Measurements from ENCODE around the gene TEX2.

The TEX2 gene, protein sequence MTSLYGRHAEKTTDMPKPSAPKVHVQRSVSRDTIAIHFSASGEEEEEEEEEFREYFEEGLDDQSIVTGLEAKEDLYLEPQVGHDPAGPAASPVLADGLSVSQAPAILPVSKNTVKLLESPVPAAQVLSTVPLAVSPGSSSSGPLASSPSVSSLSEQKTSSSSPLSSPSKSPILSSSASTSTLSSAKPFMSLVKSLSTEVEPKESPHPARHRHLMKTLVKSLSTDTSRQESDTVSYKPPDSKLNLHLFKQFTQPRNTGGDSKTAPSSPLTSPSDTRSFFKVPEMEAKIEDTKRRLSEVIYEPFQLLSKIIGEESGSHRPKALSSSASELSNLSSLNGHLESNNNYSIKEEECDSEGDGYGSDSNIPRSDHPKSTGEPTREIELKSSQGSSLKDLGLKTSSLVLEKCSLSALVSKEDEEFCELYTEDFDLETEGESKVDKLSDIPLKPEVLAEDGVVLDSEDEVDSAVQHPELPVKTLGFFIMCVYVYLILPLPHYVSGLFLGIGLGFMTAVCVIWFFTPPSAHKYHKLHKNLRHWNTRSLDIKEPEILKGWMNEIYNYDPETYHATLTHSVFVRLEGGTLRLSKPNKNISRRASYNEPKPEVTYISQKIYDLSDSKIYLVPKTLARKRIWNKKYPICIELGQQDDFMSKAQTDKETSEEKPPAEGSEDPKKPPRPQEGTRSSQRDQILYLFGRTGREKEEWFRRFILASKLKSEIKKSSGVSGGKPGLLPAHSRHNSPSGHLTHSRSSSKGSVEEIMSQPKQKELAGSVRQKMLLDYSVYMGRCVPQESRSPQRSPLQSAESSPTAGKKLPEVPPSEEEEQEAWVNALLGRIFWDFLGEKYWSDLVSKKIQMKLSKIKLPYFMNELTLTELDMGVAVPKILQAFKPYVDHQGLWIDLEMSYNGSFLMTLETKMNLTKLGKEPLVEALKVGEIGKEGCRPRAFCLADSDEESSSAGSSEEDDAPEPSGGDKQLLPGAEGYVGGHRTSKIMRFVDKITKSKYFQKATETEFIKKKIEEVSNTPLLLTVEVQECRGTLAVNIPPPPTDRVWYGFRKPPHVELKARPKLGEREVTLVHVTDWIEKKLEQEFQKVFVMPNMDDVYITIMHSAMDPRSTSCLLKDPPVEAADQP

GRCh38 chr17:64263000-64263766 is at the start of gene TEX2:
TEX2 (minus strand) TSS chr17:64263260; CDS start chr17:64214217, 49,043 bp downstream.
- DNase-seq, result peak; percentile 95

- no peak for DNase-seq
Measured at GRCh38 chr17:64309710-64310109, 46.6 kb upstream of the TEX2 start.

GRCh38 chr17:64309021-64309420 is 46.0 kb upstream of the TEX2 start:
- no peak for DNase-seq

- peak; percentile 75 for DNase-seq
Measured at GRCh38 chr17:64306850-64307463, 43.9 kb upstream of the TEX2 start.

- no peak for DNase-seq
Measured at GRCh38 chr17:64304551-64304950, 41.5 kb upstream of the TEX2 start.

GRCh38 chr17:64300699-64300965 is 37.6 kb upstream of the TEX2 start:
- DNase-seq, result no peak

DNA sequence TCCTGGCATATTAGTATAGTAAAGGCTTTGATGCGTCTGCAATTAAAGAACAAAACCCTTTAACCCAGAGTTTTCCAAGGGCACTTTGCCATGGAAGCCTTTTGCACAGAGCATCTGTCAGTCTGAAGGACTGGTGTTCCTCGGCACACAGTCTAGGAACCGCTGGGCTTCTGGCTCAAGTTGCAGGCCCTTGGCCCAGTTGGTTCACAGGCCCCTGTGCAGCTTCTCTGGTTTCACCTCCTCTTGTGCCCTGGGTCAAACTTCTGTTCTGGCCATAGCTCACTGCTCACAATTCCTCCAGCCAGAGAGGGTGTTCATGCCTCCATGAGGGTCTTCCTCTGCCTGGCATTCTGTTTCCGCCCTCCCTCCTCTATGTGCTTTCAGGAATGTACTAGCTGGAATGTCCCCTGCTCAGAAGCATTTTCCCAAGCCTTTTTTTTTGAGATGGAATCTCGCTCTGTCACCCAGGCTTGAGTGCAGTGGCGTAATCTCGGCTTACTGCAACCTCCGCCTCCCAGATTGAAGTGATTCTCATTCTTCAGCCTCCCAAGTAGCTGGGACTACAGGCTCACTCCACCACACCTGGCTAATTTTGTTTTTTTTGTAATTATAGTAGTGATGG is 34.5 kb upstream of the TEX2 start:
- no peak for DNase-seq

- no peak for DNase-seq
Measured at GRCh38 chr17:64296246-64296645, 33.2 kb upstream of the TEX2 start.

DNA sequence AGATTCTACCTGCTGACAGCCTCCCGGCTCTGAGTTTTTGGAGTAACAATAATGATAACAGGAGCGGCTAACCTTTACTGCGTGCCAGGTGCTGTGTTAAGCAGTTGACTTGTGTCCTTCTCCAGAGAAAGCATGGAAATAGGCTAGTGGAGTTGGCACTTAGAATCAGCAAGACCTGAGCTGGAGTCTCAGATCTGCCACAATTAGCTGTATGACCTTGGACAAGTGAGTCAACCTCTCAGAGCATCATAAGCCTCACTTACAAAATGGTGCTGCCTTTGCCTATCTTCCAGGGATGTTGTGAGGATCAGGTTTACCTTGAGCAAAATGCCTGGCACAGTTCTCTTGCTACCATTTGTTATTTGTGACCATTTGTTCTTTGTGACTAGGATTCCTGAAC is 32.1 kb upstream of the TEX2 start:
- DNase-seq, result no peak

DNA sequence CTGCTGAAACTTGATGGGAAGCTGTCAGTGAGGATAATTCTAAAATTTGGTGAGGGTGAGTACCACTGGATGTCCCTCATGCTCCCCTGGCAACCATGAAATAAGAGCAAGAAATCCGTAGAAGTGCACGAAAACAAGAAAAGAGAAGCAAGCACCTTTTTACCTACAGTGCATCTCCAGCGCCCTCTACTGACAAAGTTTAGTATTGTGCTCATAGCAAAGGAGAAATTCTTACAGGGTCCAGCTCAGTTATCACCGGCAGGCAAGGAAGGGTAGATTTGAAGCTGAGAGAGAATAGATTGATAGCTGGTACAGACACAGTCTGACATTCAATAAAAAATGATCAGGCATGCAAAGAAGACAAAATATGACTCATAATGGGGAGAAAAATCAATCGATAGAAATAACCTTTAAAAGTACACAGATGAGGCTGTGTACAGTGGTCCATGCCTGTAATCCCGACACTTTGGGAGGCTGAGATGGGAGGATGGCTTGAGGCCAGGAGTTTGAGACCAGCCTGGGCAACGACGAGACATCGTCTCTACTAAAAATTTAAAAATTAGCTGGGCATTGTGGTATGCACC is 28.3 kb upstream of the TEX2 start:
- no peak for DNase-seq

GRCh38 chr17:64289741-64290141 is 26.7 kb upstream of the TEX2 start:
- DNase-seq, result no peak

- no peak for DNase-seq
Measured at GRCh38 chr17:64282753-64283080, 19.7 kb upstream of the TEX2 start.

- DNase-seq, result peak; percentile 85
Measured at GRCh38 chr17:64281962-64282752, 19.1 kb upstream of the TEX2 start.

DNA sequence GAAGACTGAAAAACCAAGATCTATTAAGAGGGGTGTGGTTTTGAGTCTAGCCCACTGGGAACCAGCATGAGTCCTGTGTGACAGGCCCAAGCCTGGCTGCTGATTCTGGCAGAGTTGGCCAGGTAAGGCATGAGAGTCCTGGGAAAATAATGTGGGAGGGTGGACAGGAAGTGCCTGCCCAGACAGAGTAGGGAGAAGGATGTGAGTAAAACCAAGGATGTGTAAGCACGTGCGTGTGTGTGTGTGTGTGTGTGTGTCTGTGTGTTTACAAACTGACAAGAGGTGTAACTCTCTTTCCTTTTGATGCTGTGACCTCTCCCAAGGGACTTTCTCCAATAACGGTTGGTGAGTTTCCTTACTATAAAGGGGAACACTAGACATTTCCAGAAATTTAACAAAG is 15.6 kb upstream of the TEX2 start:
- DNase-seq, result no peak

- peak; percentile 20 for DNase-seq
Measured at GRCh38 chr17:64277831-64278562, 14.9 kb upstream of the TEX2 start.

DNA sequence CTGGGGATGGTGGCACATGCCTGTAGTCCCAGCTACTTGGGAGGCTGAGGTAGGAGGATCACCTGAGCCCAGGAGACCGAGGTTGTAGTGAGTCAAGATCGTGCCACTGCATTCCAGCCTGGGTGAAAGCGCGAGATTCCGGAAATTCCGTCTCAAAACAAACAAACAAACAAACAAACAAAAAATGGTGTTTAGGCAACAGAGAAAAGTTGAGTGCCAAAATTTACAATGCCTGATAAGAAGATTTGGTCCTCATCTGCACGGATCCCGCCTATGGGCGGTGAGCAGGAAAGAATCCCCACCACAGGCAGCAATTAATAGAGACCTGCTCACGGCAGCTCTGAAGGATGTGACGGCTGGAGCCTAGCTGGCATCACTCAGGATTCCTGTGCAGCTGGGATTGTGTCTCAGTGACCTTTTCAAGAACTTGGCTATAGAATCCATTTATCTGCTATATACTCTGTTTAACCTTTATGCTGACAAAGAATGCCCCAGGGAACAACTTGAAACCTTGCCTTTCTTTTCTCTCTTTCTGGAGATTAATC is 14.0 kb upstream of the TEX2 start:
- peak; percentile 13 for DNase-seq

DNA sequence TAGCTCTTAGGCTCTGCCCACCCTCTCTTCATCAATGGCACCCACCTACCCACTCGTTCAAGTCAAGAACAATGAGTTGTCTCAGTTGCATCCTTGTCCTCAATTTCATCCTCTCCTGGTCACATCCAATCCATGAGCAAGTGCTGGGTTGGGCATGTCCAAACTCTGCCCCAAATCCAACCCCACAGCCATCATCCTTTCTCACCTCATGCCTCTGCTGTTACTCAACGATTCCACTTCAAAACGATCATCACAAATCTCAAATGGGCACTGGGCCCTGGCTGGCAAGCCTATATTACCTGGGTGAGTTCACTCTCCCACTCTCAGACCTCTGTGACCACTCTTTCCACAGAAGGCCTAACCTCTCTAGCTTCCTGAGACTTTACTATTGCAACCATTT is 12.0 kb upstream of the TEX2 start:
- DNase-seq, result no peak

DNA sequence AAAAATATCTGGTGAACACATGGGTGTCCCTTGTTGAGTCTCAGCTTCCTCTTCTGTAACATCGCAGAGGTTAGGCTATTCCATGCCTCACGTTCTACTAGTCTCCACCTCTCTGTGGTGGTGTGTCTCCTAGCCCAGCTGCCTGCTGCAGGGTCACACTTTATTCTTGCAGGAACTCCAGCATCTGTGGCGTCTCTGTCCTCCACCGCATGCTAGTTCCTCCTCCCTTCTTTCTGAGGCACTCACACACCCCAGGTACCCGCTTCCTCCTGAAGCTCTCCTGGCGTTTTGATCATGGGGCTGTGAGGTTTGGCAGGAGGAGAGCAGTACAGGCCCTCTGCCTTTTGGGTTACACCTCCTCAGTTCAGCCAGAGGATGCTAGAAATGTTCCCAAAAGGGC is 9.9 kb upstream of the TEX2 start:
- no peak for DNase-seq

DNA sequence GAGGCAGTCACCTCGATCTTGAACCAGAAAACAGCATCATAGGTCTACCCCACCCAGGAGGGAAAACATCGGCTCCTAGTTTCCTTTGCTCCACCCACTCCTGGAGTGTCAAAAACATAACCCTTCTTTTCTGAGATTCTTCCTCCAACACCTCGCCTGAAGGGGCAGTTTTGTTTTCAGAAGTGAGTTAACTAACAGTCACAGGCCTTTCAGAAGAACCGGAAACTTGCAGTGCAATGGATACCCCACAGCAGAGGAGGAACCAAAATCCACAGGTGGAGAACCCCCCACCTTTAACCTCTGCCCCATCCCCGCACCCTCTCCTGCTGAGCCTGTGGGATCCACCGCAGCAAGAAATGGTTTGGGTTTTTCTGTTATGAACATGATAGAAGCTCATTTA is 7.8 kb upstream of the TEX2 start:
- DNase-seq, result no peak

Measured in eye (tissue), 1 donor.